NB4 (cell line): Measurements from ENCODE around the gene RNU7-1.

Experiments
- MYC ChIP-seq: IDR thresholded peaks from 2 replicates; pipeline ENCODE4 v1.6.1; 2011; ENCODE audit warnings: low read depth, low read length
- POLR2A ChIP-seq: IDR thresholded peaks from 2 replicates; pipeline ENCODE4 v1.6.1; 2011; ENCODE audit warnings: mild to moderate bottlenecking; ENCODE audit not compliant: insufficient read length; ENCODE audit errors: extremely low read depth
- TF ChIP-seq, protein P1 (sequence below): IDR thresholded peaks from one replicate; pipeline ENCODE4 v1.5.1; 2012; ENCODE audit warnings: low read depth, low read length
- TF ChIP-seq, protein P2 (sequence below): IDR thresholded peaks from 2 replicates; pipeline ENCODE4 v1.6.1; 2011; ENCODE audit warnings: low read depth, low read length

DNA sequence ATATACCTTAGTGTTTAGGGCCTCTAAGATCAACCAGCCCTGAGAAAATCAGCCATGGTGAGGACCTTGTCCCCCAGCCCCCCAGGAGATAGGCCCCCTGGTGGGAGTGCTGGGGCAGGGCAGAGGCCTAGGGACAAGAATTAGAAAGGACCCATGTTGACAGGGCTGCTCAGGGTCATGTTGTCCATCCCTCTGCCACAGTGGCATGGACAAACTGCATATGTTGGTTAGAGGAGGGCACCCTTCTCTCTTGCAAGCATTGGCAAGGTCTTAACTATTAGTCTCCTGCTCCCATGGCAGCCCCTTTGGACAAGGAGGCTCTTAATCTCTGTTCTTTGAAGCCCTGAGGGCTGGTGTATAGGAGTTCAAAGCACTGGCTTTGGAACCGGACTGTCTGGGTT is 6.8 kb downstream of the RNU7-1 start:
- TF ChIP-seq, protein P1, sequence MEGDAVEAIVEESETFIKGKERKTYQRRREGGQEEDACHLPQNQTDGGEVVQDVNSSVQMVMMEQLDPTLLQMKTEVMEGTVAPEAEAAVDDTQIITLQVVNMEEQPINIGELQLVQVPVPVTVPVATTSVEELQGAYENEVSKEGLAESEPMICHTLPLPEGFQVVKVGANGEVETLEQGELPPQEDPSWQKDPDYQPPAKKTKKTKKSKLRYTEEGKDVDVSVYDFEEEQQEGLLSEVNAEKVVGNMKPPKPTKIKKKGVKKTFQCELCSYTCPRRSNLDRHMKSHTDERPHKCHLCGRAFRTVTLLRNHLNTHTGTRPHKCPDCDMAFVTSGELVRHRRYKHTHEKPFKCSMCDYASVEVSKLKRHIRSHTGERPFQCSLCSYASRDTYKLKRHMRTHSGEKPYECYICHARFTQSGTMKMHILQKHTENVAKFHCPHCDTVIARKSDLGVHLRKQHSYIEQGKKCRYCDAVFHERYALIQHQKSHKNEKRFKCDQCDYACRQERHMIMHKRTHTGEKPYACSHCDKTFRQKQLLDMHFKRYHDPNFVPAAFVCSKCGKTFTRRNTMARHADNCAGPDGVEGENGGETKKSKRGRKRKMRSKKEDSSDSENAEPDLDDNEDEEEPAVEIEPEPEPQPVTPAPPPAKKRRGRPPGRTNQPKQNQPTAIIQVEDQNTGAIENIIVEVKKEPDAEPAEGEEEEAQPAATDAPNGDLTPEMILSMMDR = peak; percentile 44
- TF ChIP-seq POLR2A (no peak), MYC (no peak)
- TF ChIP-seq, protein P2, sequence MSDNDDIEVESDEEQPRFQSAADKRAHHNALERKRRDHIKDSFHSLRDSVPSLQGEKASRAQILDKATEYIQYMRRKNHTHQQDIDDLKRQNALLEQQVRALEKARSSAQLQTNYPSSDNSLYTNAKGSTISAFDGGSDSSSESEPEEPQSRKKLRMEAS = no peak
